Measurements from ENCODE around the gene ZCCHC4.

- no peak for TF ChIP-seq POLR2A (IDR thresholded peaks at IDR 0.05)
- TF ChIP-seq CTCF (IDR thresholded peaks at IDR 0.05): no peak
These were observed 65.2 kb downstream of the ZCCHC4 start for GRCh38 chr4:25377572-25378436.
